Astrocyte (in vitro differentiated cells and primary cell): ENCODE data around the gene ANO2. TPM values are rescaled to one million over a fixed set of nuclear protein-coding genes. Genes with fewer than 3 reads are reported as not detected.

Experiments used
- DNase-seq: peaks from one replicate; pipeline ENCODE4 v3.0.0-alpha.2; 2010; ENCODE audit warnings: low read depth
- FAIRE-seq: peaks from 2 replicates; lab custom pipeline; 2011; peaks lifted over from hg19 to GRCh38; lab: Jason Lieb, UNC
- H2AFZ ChIP-seq: 2 replicates; pipeline ENCODE4 v1.6.0; 2012; ENCODE audit warnings: low read depth, low read length, inconsistent platforms
- H3K27ac ChIP-seq: 2 replicates; pipeline ENCODE4 v1.5.1; 2011; ENCODE audit warnings: low read depth, low read length, inconsistent platforms
- H3K27me3 ChIP-seq: 2 replicates; pipeline ENCODE4 v1.6.0; 2011; ENCODE audit warnings: low read length, inconsistent platforms; ENCODE audit not compliant: insufficient read depth
- H3K36me3 ChIP-seq: 2 replicates; pipeline ENCODE4 v1.5.1; 2011; ENCODE audit warnings: low read length, inconsistent platforms; ENCODE audit not compliant: insufficient read depth
- H3K4me1 ChIP-seq: 2 replicates; pipeline ENCODE4 v1.5.1; 2011; ENCODE audit warnings: low read length, inconsistent platforms; ENCODE audit not compliant: insufficient read depth
- H3K4me2 ChIP-seq: 2 replicates; pipeline ENCODE4 v1.6.0; 2012; ENCODE audit warnings: low read length, inconsistent platforms
- H3K4me3 ChIP-seq: 2 replicates; pipeline ENCODE4 v1.5.1; 2011; ENCODE audit warnings: low read depth, mild to moderate bottlenecking, low read length, inconsistent platforms; ENCODE audit not compliant: insufficient read depth
- H3K79me2 ChIP-seq: 2 replicates; pipeline ENCODE4 v1.6.0; 2012; ENCODE audit warnings: mild to moderate bottlenecking, low read length, inconsistent platforms; ENCODE audit not compliant: insufficient read depth
- H3K9ac ChIP-seq: 2 replicates; pipeline ENCODE4 v1.6.0; 2012; ENCODE audit warnings: mild to moderate bottlenecking, low read length, inconsistent platforms
- H3K9me3 ChIP-seq: 2 replicates; pipeline ENCODE4 v1.5.1; 2012; ENCODE audit warnings: low read depth, mild to moderate bottlenecking, low read length, inconsistent platforms; ENCODE audit not compliant: insufficient read depth
- H4K20me1 ChIP-seq: 2 replicates; pipeline ENCODE4 v1.6.0; 2012; ENCODE audit warnings: low read length, inconsistent platforms; ENCODE audit not compliant: insufficient read depth
- H3K27ac Mint-ChIP-seq: one replicate; pipeline ENCODE4 v1.8.0; 2021; ENCODE audit warnings: mild to moderate bottlenecking, mixed read lengths; ENCODE audit not compliant: unreplicated experiment
- H3K27me3 Mint-ChIP-seq: one replicate; pipeline ENCODE4 v1.8.0; 2021; ENCODE audit warnings: low read depth, mixed read lengths; ENCODE audit not compliant: unreplicated experiment
- H3K36me3 Mint-ChIP-seq: one replicate; pipeline ENCODE4 v1.8.0; 2021; ENCODE audit warnings: low read depth, mixed read lengths; ENCODE audit not compliant: unreplicated experiment
- H3K4me1 Mint-ChIP-seq: one replicate; pipeline ENCODE4 v1.8.0; 2021; ENCODE audit warnings: low read depth, mixed read lengths; ENCODE audit not compliant: unreplicated experiment
- H3K4me3 Mint-ChIP-seq: one replicate; pipeline ENCODE4 v1.8.0; 2021; ENCODE audit warnings: mild to moderate bottlenecking, moderate library complexity, mixed read lengths; ENCODE audit not compliant: unreplicated experiment
- H3K9me3 Mint-ChIP-seq: one replicate; pipeline ENCODE4 v1.8.0; 2021; ENCODE audit warnings: mild to moderate bottlenecking, mixed read lengths; ENCODE audit not compliant: unreplicated experiment
- CTCF ChIP-seq: IDR thresholded peaks from 2 replicates; pipeline ENCODE4 v1.5.1; 2011; ENCODE audit warnings: low read depth, mild to moderate bottlenecking, inconsistent platforms, low read length, moderate library complexity; ENCODE audit not compliant: insufficient read depth
- EZH2 ChIP-seq: IDR thresholded peaks from 2 replicates; pipeline ENCODE4 v1.6.1; 2012; ENCODE audit warnings: mild to moderate bottlenecking, low read length, inconsistent platforms; ENCODE audit not compliant: insufficient read depth
- total RNA-seq: library from RNA; stranded (reverse); gene quantifications from 2 replicates; pipeline ENCODE4 v1.2.1, GENCODE V29; 2021

The ANO2 gene
- total RNA-seq, 1 donor from 2014 or later: 0.93 TPM

GRCh38 chr12:5913387-5913786 is 31.7 kb downstream of the ANO2 start:
- no peak for DNase-seq
- Histone ChIP-seq H3K9me3 (no peaks in the 10 kb centered on the region), H3K27me3 (no peaks in the 10 kb centered on the region), H3K27ac (no peak overlapping the region), H3K4me2 (no peak overlapping the region), H3K36me3 (no peaks in the 10 kb centered on the region), H3K9ac (no peak overlapping the region), H3K4me1 (no peaks in the 10 kb centered on the region), H2AFZ (no peak overlapping the region), H4K20me1 (no peaks in the 10 kb centered on the region), H3K79me2 (no peaks in the 10 kb centered on the region), H3K4me3 (no peak overlapping the region)
- H3K36me3 Mint-ChIP-seq: no peaks in the 10 kb centered on the region
- H3K27ac Mint-ChIP-seq: no peak overlapping the region
- no peak overlapping the region for H3K4me3 Mint-ChIP-seq
- FAIRE-seq: no peak
- no peak for TF ChIP-seq CTCF
- no peak for TF ChIP-seq EZH2
- H3K27me3 Mint-ChIP-seq: peaks cover 50% of the 10 kb centered on the region
- H3K4me1 Mint-ChIP-seq: peaks cover 6% of the 10 kb centered on the region
- H3K9me3 Mint-ChIP-seq: no peaks in the 10 kb centered on the region

GRCh38 chr12:5912437-5913334 is 32.4 kb downstream of the ANO2 start:
- H3K27ac ChIP-seq: no peak overlapping the region
- H2AFZ ChIP-seq: no peak overlapping the region
- no peak overlapping the region for H3K4me3 ChIP-seq
- no peaks in the 10 kb centered on the region for H3K9me3 ChIP-seq
- no peaks in the 10 kb centered on the region for H3K4me1 ChIP-seq
- no peaks in the 10 kb centered on the region for H3K36me3 Mint-ChIP-seq
- peaks cover 6% of the 10 kb centered on the region for H3K4me1 Mint-ChIP-seq
- no peaks in the 10 kb centered on the region for H4K20me1 ChIP-seq
- no peak overlapping the region for H3K27ac Mint-ChIP-seq
- FAIRE-seq: no peak
- no peaks in the 10 kb centered on the region for H3K9me3 Mint-ChIP-seq
- TF ChIP-seq CTCF: no peak
- no peak for TF ChIP-seq EZH2
- H3K79me2 ChIP-seq: no peaks in the 10 kb centered on the region
- no peak for DNase-seq
- no peak overlapping the region for H3K9ac ChIP-seq
- peaks cover 50% of the 10 kb centered on the region for H3K27me3 Mint-ChIP-seq
- no peaks in the 10 kb centered on the region for H3K27me3 ChIP-seq
- no peak overlapping the region for H3K4me3 Mint-ChIP-seq
- H3K4me2 ChIP-seq: no peak overlapping the region
- no peaks in the 10 kb centered on the region for H3K36me3 ChIP-seq

GRCh38 chr12:5912011-5912410 is 33.0 kb downstream of the ANO2 start:
- Histone ChIP-seq H3K36me3 (no peaks in the 10 kb centered on the region), H3K4me1 (no peaks in the 10 kb centered on the region), H3K27me3 (no peaks in the 10 kb centered on the region), H3K27ac (no peak overlapping the region), H3K79me2 (no peaks in the 10 kb centered on the region), H3K9me3 (no peaks in the 10 kb centered on the region), H3K9ac (no peak overlapping the region), H2AFZ (no peak overlapping the region), H3K4me2 (no peak overlapping the region), H4K20me1 (no peaks in the 10 kb centered on the region), H3K4me3 (no peak overlapping the region)
- Mint-ChIP-seq H3K4me1 (peaks cover 6% of the 10 kb centered on the region), H3K27ac (no peak overlapping the region), H3K36me3 (no peaks in the 10 kb centered on the region), H3K9me3 (no peaks in the 10 kb centered on the region), H3K27me3 (peaks cover 50% of the 10 kb centered on the region), H3K4me3 (no peak overlapping the region)
- no peak for DNase-seq
- FAIRE-seq: no peak
- TF ChIP-seq CTCF: no peak
